ENCODE data around the gene ITPKA. TPM values are rescaled to one million over a fixed set of nuclear protein-coding genes. Genes with fewer than 3 reads are reported as not detected.

ITPKA gene
- total RNA-seq, 2 donors from 2014 or later = 0.33 to 0.52 TPM

- H3K4me3 ChIP-seq = no peak overlapping the region
- TF ChIP-seq, protein P1, sequence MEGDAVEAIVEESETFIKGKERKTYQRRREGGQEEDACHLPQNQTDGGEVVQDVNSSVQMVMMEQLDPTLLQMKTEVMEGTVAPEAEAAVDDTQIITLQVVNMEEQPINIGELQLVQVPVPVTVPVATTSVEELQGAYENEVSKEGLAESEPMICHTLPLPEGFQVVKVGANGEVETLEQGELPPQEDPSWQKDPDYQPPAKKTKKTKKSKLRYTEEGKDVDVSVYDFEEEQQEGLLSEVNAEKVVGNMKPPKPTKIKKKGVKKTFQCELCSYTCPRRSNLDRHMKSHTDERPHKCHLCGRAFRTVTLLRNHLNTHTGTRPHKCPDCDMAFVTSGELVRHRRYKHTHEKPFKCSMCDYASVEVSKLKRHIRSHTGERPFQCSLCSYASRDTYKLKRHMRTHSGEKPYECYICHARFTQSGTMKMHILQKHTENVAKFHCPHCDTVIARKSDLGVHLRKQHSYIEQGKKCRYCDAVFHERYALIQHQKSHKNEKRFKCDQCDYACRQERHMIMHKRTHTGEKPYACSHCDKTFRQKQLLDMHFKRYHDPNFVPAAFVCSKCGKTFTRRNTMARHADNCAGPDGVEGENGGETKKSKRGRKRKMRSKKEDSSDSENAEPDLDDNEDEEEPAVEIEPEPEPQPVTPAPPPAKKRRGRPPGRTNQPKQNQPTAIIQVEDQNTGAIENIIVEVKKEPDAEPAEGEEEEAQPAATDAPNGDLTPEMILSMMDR (IDR thresholded peaks at IDR 0.05) = no peak
- no peak for TF ChIP-seq POLR2A (IDR thresholded peaks at IDR 0.05)
- no peaks in the 10 kb centered on the region for H3K36me3 ChIP-seq (replicated peaks in 1 of 2; ENCODE audit: insufficient read depth in 1 of 2, low read depth in 2 of 2)
- no peaks in the 10 kb centered on the region for H3K9me3 ChIP-seq
- peaks cover 0 to under 1% of the 10 kb centered on the region in 2 donors for H3K27me3 ChIP-seq
- ATAC-seq = no peak
- no peak for DNase-seq
- peaks cover 21% of the 10 kb centered on the region for H3K4me1 ChIP-seq
- intact Hi-C loops (cut with DNase I) = no loop called here
- WGBS, 2 donors = 76 to 79% methylated on average over 8 to 10 of the region's 10 CpGs
- no peak overlapping the region for H3K27ac ChIP-seq
Measured at GRCh38 chr15:41506796-41507341, 13.2 kb downstream of the ITPKA start.

DNA sequence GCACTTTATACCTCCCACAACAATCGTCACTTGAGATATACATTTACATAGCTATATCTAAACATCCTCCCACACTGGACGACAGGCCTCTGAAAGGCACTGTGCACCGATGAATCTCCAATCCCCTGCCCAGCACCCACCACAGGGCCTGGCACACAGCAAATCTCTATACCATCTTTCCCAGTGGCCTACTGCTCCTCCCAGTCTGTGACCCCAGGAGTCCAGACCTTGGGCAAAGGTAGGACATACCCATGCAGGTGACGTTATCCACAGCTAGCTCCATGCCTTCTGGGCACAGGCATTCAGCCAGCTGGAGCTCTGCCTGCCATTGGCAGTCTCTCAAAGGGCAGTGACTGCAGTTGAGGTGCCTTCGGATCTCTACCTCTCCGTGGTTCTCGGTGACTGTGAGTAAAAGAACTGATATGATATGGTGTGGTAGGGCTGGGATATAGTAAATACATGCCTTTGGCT lies 14.2 kb downstream of the ITPKA start:
- Histone ChIP-seq H3K27ac (peak overlapping the region in 2 of 4 donors; percentile 51 to 55), H3K4me1 (peaks cover 28% of the 10 kb centered on the region), H3K36me3 (replicated peaks in 1 of 2; ENCODE audit: insufficient read depth in 1 of 2, low read depth in 2 of 2) (no peaks in the 10 kb centered on the region), H3K27me3 (peaks cover 0 to 10% of the 10 kb centered on the region in 2 donors), H3K4me3 (no peak overlapping the region), H3K9me3 (no peaks in the 10 kb centered on the region)
- DNase-seq (peak; percentile 93 to 95 (median 94)), ATAC-seq (peak; percentile 96)
- intact Hi-C loops (cut with DNase I) = no loop called here
- TF ChIP-seq POLR2A (IDR thresholded peaks at IDR 0.05) = no peak
- TF ChIP-seq, protein P1 (IDR thresholded peaks at IDR 0.05) = no peak
- WGBS, 2 donors = 30 to 36% methylated on average over 5 to 7 of the region's 7 CpGs

GRCh38 chr15:41510728-41511127 lies 17.1 kb downstream of the ITPKA start:
- H3K27ac ChIP-seq = no peak overlapping the region

DNA sequence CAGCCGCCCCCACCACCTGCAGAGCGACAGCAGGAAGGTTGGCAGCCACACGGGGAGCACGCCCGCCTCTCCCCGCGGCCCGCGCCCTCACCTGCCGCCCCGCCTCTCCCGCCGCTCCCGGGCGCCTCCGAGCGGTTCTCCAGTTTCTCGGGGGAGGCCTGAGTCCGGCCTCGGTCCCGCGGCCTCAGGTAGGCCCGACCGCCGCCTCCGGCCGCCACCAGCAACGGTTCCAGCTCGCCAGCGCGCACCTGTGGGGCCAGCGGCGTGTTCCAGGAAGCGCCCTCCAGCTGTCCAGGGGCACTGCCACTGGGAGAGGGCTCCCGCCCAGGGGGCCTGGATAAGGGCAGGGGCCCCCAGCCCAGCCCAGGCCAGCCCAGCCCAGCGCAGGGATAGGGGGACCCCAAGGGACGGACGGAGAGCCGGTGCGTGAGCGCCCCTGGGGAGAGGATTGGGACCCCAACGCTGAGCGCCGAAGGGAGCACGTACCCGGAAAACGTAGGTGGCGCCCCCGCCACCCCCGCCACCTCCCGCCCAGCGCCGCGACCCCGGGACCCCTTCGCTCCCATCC lies 17.7 kb downstream of the ITPKA start:
- no peaks in the 10 kb centered on the region for H3K9me3 ChIP-seq
- 13 to 31% methylated on average over 18 to 50 of the region's 56 CpGs for WGBS, 2 donors
- no peak overlapping the region for H3K4me3 ChIP-seq
- H3K36me3 ChIP-seq (replicated peaks in 1 of 2; ENCODE audit: insufficient read depth in 1 of 2, low read depth in 2 of 2) = no peaks in the 10 kb centered on the region
- intact Hi-C loops (cut with DNase I) = no loop called here
- no peak for TF ChIP-seq POLR2A (IDR thresholded peaks at IDR 0.05)
- TF ChIP-seq, protein P1 (IDR thresholded peaks at IDR 0.05) = no peak
- H3K4me1 ChIP-seq = peaks cover 37% of the 10 kb centered on the region
- DNase-seq (peak in 2 of 4 donors; percentile 27 to 41), ATAC-seq (no peak)
- H3K27ac ChIP-seq = no peak overlapping the region
- H3K27me3 ChIP-seq = peaks cover 0 to 19% of the 10 kb centered on the region in 2 donors

More at GRCh38 chr15:41510728-41511127, 17.1 kb downstream of the ITPKA start:
- no peak overlapping the region for H3K4me3 ChIP-seq
- TF ChIP-seq, protein P1 (IDR thresholded peaks at IDR 0.05) = no peak
- TF ChIP-seq POLR2A (IDR thresholded peaks at IDR 0.05) = no peak
- no peaks in the 10 kb centered on the region for H3K36me3 ChIP-seq (replicated peaks in 1 of 2; ENCODE audit: insufficient read depth in 1 of 2, low read depth in 2 of 2)
- H3K9me3 ChIP-seq = no peaks in the 10 kb centered on the region
- intact Hi-C loops (cut with DNase I) = no loop called here
- peaks cover 37% of the 10 kb centered on the region for H3K4me1 ChIP-seq
- H3K27me3 ChIP-seq = peaks cover 0 to 19% of the 10 kb centered on the region in 2 donors
- WGBS, 2 donors = 85 to 86% methylated on average over 7 of the region's 7 CpGs
- ATAC-seq = no peak
- DNase-seq = no peak

Data from body of pancreas (tissue), 4 donors.